GM12878 (cell line): ENCODE measurements around the gene ANKRD28. TPM values are rescaled to one million over a fixed set of nuclear protein-coding genes. Genes with fewer than 3 reads are reported as not detected.
A peak's percentile ranks its signal among the peaks of the same experiment; 100 is the strongest.

ENCODE experiments used
- BACH1 ChIP-seq: fragments of 450-650 bp; IDR thresholded peaks from 2 replicates; pipeline ENCODE4 v1.6.1; 2017; ENCODE audit warnings: mild to moderate bottlenecking, borderline replicate concordance
- CHD2 ChIP-seq: IDR thresholded peaks from 2 replicates; pipeline ENCODE4 v1.6.1; 2011; ENCODE audit warnings: low read depth, low read length, improper control_type of control experiment, borderline replicate concordance
- CREB1 ChIP-seq: IDR thresholded peaks from 2 replicates; pipeline ENCODE4 v1.6.1; 2012; ENCODE audit warnings: low read depth, mild to moderate bottlenecking, inconsistent platforms
- EGR1 ChIP-seq, 2 experiments: IDR thresholded peaks; 1 replicate in 1 of 2; 2 replicates in 1 of 2; pipeline ENCODE4 v1.6.1; 2011 to 2012; ENCODE audit warnings: low read depth in 2 of 2, low read length in 2 of 2, borderline replicate concordance in 1 of 2, mild to moderate bottlenecking in 1 of 2, moderate library complexity in 1 of 2
- ESRRA ChIP-seq: IDR thresholded peaks from 2 replicates; pipeline ENCODE4 v1.6.1; 2012; ENCODE audit warnings: mild to moderate bottlenecking, low read length, improper control_type of control experiment
- GATAD2B ChIP-seq: fragments of 450-650 bp; conservative IDR thresholded peaks from 2 replicates; pipeline ENCODE4 v1.6.1; 2017; ENCODE audit warnings: low read depth, mild to moderate bottlenecking, moderate library complexity
- IRF5 ChIP-seq: fragments of 450-650 bp; IDR thresholded peaks from 2 replicates; pipeline ENCODE4 v1.6.1; 2017; ENCODE audit warnings: borderline replicate concordance
- JUNB ChIP-seq: IDR thresholded peaks from 2 replicates; pipeline ENCODE4 v1.6.1; 2016; ENCODE audit warnings: antibody characterized with exemption, mild to moderate bottlenecking
- JUND ChIP-seq: IDR thresholded peaks from 2 replicates; pipeline ENCODE4 v1.6.1; 2012; ENCODE audit warnings: low read depth, mild to moderate bottlenecking, low read length, improper control_type of control experiment, moderate library complexity
- MEF2A ChIP-seq: IDR thresholded peaks from 2 replicates; pipeline ENCODE4 v1.6.1; 2011; ENCODE audit warnings: low read depth, mild to moderate bottlenecking, low read length, moderate library complexity; ENCODE audit not compliant: insufficient read depth
- MYB ChIP-seq: fragments of 150-350 bp; IDR thresholded peaks from 2 replicates; pipeline ENCODE4 v1.6.1; 2014; ENCODE audit warnings: mild to moderate bottlenecking, low read depth, low read length, borderline replicate concordance
- NBN ChIP-seq: fragments of 450-650 bp; IDR thresholded peaks from 2 replicates; pipeline ENCODE4 v1.6.1; 2016
- NKRF ChIP-seq: fragments of 450-650 bp; conservative IDR thresholded peaks from 2 replicates; pipeline ENCODE4 v1.6.1; 2017; ENCODE audit warnings: mild to moderate bottlenecking, moderate library complexity
- POLR2A ChIP-seq: IDR thresholded peaks from 2 replicates; pipeline ENCODE4 v1.6.1; 2011; ENCODE audit warnings: low read depth, mild to moderate bottlenecking, low read length
- PRDM15 ChIP-seq: fragments of 450-650 bp; formaldehyde crosslinking; IDR thresholded peaks from 2 replicates; pipeline ENCODE4 v1.4.0; 2020; ENCODE audit warnings: mild to moderate bottlenecking, moderate library complexity
- RCOR1 ChIP-seq: conservative IDR thresholded peaks from 2 replicates; pipeline ENCODE4 v1.6.1; 2012; ENCODE audit warnings: low read depth, low read length, improper control_type of control experiment
- SIN3A ChIP-seq: IDR thresholded peaks from 2 replicates; pipeline ENCODE4 v1.6.1; 2012; ENCODE audit warnings: low read depth, low read length, improper control_type of control experiment
- SMARCA5 ChIP-seq: fragments of 450-650 bp; IDR thresholded peaks from 2 replicates; pipeline ENCODE4 v1.6.1; 2017; ENCODE audit warnings: mild to moderate bottlenecking
- STAT3 ChIP-seq: IDR thresholded peaks from 2 replicates; pipeline ENCODE4 v1.6.1; 2011; ENCODE audit warnings: low read depth, low read length, improper control_type of control experiment
- TAF1 ChIP-seq: IDR thresholded peaks from 2 replicates; pipeline ENCODE4 v1.6.1; 2011; ENCODE audit warnings: mild to moderate bottlenecking, low read depth, low read length, borderline replicate concordance
- WRNIP1 ChIP-seq: IDR thresholded peaks from 2 replicates; pipeline ENCODE4 v1.6.1; 2011; ENCODE audit warnings: low read depth, low read length, improper control_type of control experiment, borderline replicate concordance
- YBX1 ChIP-seq: fragments of 450-650 bp; IDR thresholded peaks from 2 replicates; pipeline ENCODE4 v1.6.1; 2016; ENCODE audit warnings: antibody characterized with exemption
- ZBED1 ChIP-seq: IDR thresholded peaks from 2 replicates; pipeline ENCODE4 v1.6.1; 2016; ENCODE audit warnings: borderline replicate concordance
- ZNF24 ChIP-seq: fragments of 450-650 bp; IDR thresholded peaks from 2 replicates; pipeline ENCODE4 v1.6.1; 2017; ENCODE audit warnings: antibody characterized with exemption, mild to moderate bottlenecking
- ZNF274 ChIP-seq: IDR thresholded peaks from one replicate; pipeline ENCODE4 v1.8.0; 2011; ENCODE audit not compliant: insufficient read length, insufficient read depth
- polyA plus RNA-seq, 11 experiments: library from polyadenylated mRNA; depleted of rRNA in 4 of 11; unstranded in 6 of 11; stranded (reverse) in 5 of 11; fragments of >200 nt; fragmentation: Nextera tagmentation in 4 of 11; fragmentation: Illumina TruSeq in 1 of 11; extraction: Ambion mirVana in 4 of 11; extraction: Trizol in 1 of 11; gene quantifications; 1 replicate in 1 of 11; 2 replicates in 10 of 11; pipeline versions ENCODE4 v1.2.1 to v1.2.3, GENCODE V29; 2011 to 2016; ENCODE audit warnings: inconsistent platforms in 2 of 11, missing spikeins in 2 of 11, low read depth in 1 of 11
- total RNA-seq, 4 experiments: library from RNA; depleted of rRNA in 3 of 4; stranded (reverse); fragments of >200 nt in 3 of 4; fragmentation: Illumina TruSeq in 1 of 4; extraction: Trizol in 1 of 4; gene quantifications; 2 replicates each; pipeline versions ENCODE4 v1.2.1 to v1.2.3, GENCODE V29; 2013 to 2021

Gene ANKRD28
- total and polyA plus RNA-seq, 10 of the 15 experiments (the other 5 are each of a cell fraction or from before 2014, with no cell fraction given): 11.2 to 105 (median 38.3) TPM

- TF ChIP-seq NKRF (no peak), WRNIP1 (no peak), EGR1 (IDR thresholded peaks at IDR 0.05; ENCODE audit: borderline replicate concordance in 1 of 2, low read depth in 2 of 2, low read length in 2 of 2) (no peak), JUND (no peak; the same call in 1 of the 2 replicates), GATAD2B (no peak), YBX1 (no peak), ESRRA (no peak), PRDM15 (CRISPR knock-in tag) (no peak), RCOR1 (no peak), STAT3 (no peak), BACH1 (no peak; the same call in 1 of the 2 replicates), MYB (no peak), SMARCA5 (no peak), SIN3A (no peak), TAF1 (no peak), JUNB (peak; percentile 96), ZBED1 (no peak; the same call in 1 of the 2 replicates), IRF5 (no peak), ZNF24 (no peak; the same call in 1 of the 2 replicates), NBN (no peak), CREB1 (no peak; the same call in 1 of the 2 replicates), MEF2A (peak; percentile 80), CHD2 (no peak), POLR2A (no peak), ZNF274 (no peak)
These were observed 29.1 kb downstream of the ANKRD28 start (continued) for GRCh38 chr3:15768421-15769255.
